ENCODE results near the gene RFX3. TPM values are rescaled to one million over a fixed set of nuclear protein-coding genes. Genes with fewer than 3 reads are reported as not detected.

The RFX3 gene
- total RNA-seq, 4 donors from 2014 or later: 8.4 to 15.3 (median 9.7) TPM

GRCh38 chr9:3244963-3245653 lies 280.7 kb downstream of the RFX3 start:
- TF ChIP-seq, protein P1, sequence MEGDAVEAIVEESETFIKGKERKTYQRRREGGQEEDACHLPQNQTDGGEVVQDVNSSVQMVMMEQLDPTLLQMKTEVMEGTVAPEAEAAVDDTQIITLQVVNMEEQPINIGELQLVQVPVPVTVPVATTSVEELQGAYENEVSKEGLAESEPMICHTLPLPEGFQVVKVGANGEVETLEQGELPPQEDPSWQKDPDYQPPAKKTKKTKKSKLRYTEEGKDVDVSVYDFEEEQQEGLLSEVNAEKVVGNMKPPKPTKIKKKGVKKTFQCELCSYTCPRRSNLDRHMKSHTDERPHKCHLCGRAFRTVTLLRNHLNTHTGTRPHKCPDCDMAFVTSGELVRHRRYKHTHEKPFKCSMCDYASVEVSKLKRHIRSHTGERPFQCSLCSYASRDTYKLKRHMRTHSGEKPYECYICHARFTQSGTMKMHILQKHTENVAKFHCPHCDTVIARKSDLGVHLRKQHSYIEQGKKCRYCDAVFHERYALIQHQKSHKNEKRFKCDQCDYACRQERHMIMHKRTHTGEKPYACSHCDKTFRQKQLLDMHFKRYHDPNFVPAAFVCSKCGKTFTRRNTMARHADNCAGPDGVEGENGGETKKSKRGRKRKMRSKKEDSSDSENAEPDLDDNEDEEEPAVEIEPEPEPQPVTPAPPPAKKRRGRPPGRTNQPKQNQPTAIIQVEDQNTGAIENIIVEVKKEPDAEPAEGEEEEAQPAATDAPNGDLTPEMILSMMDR (IDR thresholded peaks at IDR 0.05; ENCODE audit: low read depth): no peak

GRCh38 chr9:3243683-3244082 lies 282.1 kb downstream of the RFX3 start:
- TF ChIP-seq, protein P1 (IDR thresholded peaks at IDR 0.05; ENCODE audit: low read depth): no peak

GRCh38 chr9:3241290-3241689 lies 284.5 kb downstream of the RFX3 start:
- TF ChIP-seq, protein P1 (IDR thresholded peaks at IDR 0.05; ENCODE audit: low read depth): no peak

GRCh38 chr9:3240656-3241268 lies 285.0 kb downstream of the RFX3 start:
- TF ChIP-seq, protein P1 (IDR thresholded peaks at IDR 0.05; ENCODE audit: low read depth): no peak

DNA sequence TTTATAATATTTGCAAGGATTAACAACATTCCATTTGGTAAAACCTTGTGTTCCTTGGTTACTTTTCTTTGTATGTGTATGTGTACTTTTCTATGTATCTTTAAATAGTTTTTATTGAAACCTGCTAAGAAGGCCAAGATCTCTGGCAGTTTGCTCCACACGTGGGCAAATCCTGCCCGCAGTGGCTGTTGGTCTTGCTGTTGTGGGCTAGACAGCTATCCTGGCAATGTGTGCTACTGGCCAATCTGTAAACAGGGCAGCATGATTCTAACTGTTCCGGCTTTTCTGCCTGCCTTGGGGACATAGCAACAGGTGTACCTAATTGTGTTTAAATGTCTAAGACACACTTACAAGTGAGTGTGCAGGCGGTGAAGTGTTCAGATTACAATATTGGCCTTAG lies 286.6 kb downstream of the RFX3 start:
- TF ChIP-seq, protein P1 (IDR thresholded peaks at IDR 0.05; ENCODE audit: low read depth): no peak

DNA sequence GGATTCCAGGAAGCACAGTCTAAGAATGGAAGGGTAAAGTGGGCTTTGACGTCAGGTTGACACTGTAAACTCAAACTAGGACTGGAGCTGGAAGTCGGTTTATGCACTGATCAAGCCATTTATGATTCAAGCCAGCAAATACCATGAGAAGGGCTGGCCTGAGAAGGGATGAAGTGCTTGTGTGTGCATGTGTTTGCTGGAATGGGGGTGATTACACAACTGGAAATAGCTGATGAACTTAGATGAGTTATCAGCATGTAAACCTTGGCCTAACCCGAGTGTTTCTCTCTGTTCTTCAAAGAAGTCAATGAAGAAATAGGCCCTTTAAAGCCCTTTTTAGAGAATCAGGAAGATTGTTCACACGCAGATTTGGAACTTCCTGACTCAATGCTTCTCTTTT lies 287.6 kb downstream of the RFX3 start:
- TF ChIP-seq, protein P1 (IDR thresholded peaks at IDR 0.05; ENCODE audit: low read depth): no peak

DNA sequence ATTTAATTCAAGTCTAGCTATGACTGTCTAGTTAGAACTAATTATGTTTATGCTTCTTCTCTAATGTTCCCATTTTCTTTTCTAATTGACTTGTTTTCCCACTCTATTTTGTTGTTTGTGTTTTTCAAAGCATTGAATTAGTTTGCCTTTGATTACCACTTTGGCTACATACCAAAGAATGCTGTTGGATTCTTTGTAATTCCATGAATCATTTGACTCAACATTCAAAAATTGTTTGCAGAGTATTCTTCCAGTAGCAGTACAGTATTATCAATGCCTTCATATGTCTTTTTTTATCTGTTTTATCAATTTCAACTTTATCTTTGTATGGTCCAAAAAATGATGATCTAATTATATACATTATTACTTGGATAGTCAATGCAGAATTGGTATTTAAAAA lies 288.7 kb downstream of the RFX3 start:
- TF ChIP-seq, protein P1 (IDR thresholded peaks at IDR 0.05; ENCODE audit: low read depth): no peak

Data from subcutaneous adipose tissue (tissue), 4 donors.